Erythroblast (primary cell): Measurements from ENCODE around the gene GNAI2.

Experiments used
- GATA1 ChIP-seq: IDR thresholded peaks from 2 replicates; pipeline ENCODE4 v1.6.1; 2011; ENCODE audit warnings: low read depth, mild to moderate bottlenecking, control low read depth, low read length, moderate library complexity
- POLR2A ChIP-seq: IDR thresholded peaks from 2 replicates; pipeline ENCODE4 v1.6.1; 2011; ENCODE audit warnings: mild to moderate bottlenecking, low read length

DNA sequence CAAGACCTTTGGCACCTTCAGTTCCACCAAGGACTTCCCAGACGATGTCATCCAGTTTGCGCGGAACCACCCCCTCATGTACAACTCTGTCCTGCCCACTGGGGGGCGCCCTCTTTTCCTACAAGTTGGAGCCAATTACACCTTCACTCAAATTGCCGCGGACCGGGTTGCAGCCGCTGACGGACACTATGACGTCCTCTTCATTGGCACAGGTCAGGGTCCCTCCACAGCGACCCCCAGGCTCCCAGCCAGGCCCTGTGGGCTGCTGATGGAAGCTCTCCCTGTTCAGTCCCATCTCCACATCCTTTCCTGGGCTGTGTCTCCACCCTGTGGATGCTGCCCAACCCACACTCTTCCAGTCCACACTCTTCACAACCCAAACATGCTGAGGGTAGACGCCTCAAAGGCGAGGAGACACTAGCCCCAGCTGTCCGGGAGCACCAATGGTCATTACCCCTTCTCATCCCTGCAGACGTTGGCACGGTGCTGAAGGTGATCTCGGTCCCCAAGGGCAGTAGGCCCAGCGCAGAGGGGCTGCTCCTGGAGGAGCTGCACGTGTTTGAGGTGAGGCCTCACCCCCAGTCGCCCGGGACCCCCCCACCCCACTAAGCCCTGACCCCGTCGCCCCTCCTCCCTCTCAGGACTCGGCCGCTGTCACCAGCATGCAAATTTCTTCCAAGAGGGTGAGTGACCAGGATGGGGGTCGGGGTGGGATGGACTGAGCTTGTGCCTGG is 38.5 kb downstream of the GNAI2 start:
- TF ChIP-seq POLR2A (no peak), GATA1 (no peak)
